ENCODE data around the gene ACER1. TPM values are rescaled to one million over a fixed set of nuclear protein-coding genes. Genes with fewer than 3 reads are reported as not detected.
"Not testable (repeated sequence)": the region's sequence is repeated elsewhere in the genome, so short reads cannot be mapped to it uniquely, and the experiment has no call there.

Gene ACER1
- total RNA-seq, 1 experiment from 2014 or later, result not detected

DNA sequence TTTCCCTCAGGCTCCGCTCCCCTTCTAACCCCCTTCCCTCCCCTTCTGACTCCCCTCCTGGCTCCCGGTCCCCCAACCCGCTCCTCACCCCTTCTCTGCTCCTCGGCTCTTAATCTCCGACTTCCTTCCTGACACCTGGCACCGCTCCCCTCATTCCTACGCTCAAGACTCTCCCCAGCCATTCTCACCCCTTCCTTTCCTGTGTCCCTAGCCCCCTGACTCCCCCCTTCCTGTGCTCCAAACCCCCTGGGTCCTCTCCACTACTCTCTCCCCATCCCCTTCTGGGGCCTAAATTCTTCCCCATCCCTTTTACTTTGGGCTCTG lies 28.6 kb upstream of the ACER1 start:
- Histone ChIP-seq H3K9me3 (no peaks in the 10 kb centered on the region), H3K4me3 (peak overlapping the region; percentile 80), H3K27me3 (no peaks in the 10 kb centered on the region), H3K36me3 (peaks cover 5% of the 10 kb centered on the region; the same call in 1 of the 2 replicates)
- DNase-seq, result peak; percentile 9

- not testable (repeated sequence) for DNase-seq, H3K9me3 ChIP-seq, H3K27me3 ChIP-seq, H3K36me3 ChIP-seq
- peak overlapping the region; percentile 80 for H3K4me3 ChIP-seq
These were observed 27.4 kb upstream of the ACER1 start for GRCh38 chr19:6360857-6361216.

DNA sequence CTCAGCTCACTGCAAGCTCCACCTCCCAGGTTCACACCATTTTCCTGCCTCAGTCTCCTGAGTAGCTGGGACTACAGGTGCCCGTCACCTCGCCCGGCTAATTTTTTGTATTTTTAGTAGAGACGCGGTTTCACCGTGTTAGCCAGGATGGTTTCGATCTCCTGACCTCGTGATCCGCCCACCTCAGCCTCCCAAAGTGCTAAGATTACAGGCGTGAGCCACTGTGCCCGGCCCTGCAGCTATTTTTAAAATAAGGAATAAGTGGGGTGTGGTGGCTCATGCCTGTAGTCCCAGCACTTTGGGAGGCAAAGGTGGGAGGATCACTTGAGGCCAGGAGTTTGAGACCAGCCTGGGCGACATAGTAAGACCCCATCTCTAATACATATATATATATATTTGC lies 27.0 kb upstream of the ACER1 start:
- not testable (repeated sequence) for H3K27me3 ChIP-seq, H3K9me3 ChIP-seq, H3K36me3 ChIP-seq, DNase-seq, H3K4me3 ChIP-seq

GRCh38 chr19:6359568-6360341 lies 26.3 kb upstream of the ACER1 start:
- no peak overlapping the region for H3K4me3 ChIP-seq
- H3K9me3 ChIP-seq, result no peaks in the 10 kb centered on the region
- DNase-seq, result no peak
- H3K27me3 ChIP-seq, result no peaks in the 10 kb centered on the region
- H3K36me3 ChIP-seq, result no peaks in the 10 kb centered on the region

GRCh38 chr19:6358003-6358402 lies 24.6 kb upstream of the ACER1 start:
- Histone ChIP-seq H3K9me3 (no peaks in the 10 kb centered on the region), H3K27me3 (no peaks in the 10 kb centered on the region), H3K4me3 (no peak overlapping the region), H3K36me3 (no peaks in the 10 kb centered on the region)
- peak; percentile 10 for DNase-seq

- DNase-seq, result no peak
- no peak overlapping the region for H3K4me3 ChIP-seq
- no peaks in the 10 kb centered on the region for H3K9me3 ChIP-seq
These were observed 23.8 kb upstream of the ACER1 start for GRCh38 chr19:6357174-6357573.

DNA sequence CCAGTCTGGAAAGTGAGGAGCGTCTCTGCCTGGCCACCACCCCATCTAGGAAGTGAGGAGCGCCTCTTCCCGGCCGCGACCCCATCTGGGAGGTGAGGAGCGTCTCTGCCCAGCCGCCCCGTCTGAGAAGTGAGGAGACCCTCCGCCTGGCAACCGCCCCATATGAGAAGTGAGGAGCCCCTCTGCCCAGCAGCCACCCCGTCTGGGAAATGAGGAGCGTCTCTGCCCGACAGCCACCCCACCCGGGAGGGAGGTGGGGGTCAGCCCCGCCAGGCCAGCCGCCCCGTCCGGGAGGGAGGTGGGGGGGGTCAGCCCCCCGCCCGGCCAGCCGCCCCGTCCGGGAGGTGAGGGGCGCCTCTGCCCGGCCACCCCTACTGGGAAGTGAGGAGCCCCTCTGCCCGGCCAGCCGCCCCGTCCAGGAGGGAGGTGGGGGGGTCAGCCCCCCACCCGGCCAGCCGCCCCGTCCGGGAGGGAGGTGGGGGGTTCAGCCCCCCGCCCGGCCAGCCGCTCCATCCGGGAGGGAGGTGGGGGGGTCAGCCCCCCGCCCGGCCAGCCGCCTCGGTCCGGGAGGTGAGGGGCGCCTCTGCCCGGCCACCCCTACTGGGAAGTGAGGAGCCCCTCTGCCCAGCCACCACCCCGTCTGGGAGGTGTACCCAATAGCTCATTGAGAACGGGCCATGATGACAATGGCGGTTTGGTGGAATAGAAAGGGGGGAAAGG lies 22.1 kb upstream of the ACER1 start:
- not testable (repeated sequence) for DNase-seq, H3K4me3 ChIP-seq, H3K27me3 ChIP-seq, H3K36me3 ChIP-seq, H3K9me3 ChIP-seq

More at GRCh38 chr19:6357174-6357573, 23.8 kb upstream of the ACER1 start:
- Histone ChIP-seq H3K36me3 (no peaks in the 10 kb centered on the region), H3K27me3 (no peaks in the 10 kb centered on the region)

- no peaks in the 10 kb centered on the region for H3K9me3 ChIP-seq
- no peak overlapping the region for H3K4me3 ChIP-seq
- DNase-seq, result no peak
- no peaks in the 10 kb centered on the region for H3K27me3 ChIP-seq
- no peaks in the 10 kb centered on the region for H3K36me3 ChIP-seq
These were observed 20.8 kb upstream of the ACER1 start for GRCh38 chr19:6354098-6354674.

GRCh38 chr19:6352381-6353165 lies 19.2 kb upstream of the ACER1 start:
- Histone ChIP-seq H3K9me3 (no peaks in the 10 kb centered on the region), H3K36me3 (no peaks in the 10 kb centered on the region), H3K27me3 (no peaks in the 10 kb centered on the region), H3K4me3 (no peak overlapping the region)
- no peak for DNase-seq

- Histone ChIP-seq H3K36me3 (no peaks in the 10 kb centered on the region), H3K9me3 (no peaks in the 10 kb centered on the region), H3K27me3 (no peaks in the 10 kb centered on the region), H3K4me3 (no peak overlapping the region)
- no peak for DNase-seq
These were observed 17.3 kb upstream of the ACER1 start for GRCh38 chr19:6350688-6351087.

GRCh38 chr19:6349271-6349670 lies 15.9 kb upstream of the ACER1 start:
- not testable (repeated sequence) for H3K9me3 ChIP-seq, H3K27me3 ChIP-seq, H3K36me3 ChIP-seq, DNase-seq, H3K4me3 ChIP-seq

DNA sequence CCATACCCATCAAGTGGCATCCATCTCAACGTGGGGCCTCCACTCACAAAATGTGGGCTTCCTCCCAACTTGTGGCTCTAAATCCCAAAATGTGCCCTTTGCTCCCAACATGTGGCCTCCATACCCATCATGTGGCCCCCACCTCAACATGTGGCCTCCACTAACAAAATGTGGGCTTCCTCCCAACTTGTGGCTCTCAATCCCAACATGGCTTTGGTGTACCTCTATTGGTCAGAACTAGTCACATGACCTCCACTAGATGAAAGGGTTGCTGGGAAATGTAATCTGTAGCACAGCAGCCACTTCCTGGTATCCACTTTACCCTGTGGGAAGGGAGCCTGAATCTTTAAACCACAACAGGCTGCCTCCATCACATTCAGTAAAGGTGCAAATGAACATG lies 10.1 kb upstream of the ACER1 start:
- H3K27me3 ChIP-seq, result no peaks in the 10 kb centered on the region
- no peaks in the 10 kb centered on the region for H3K9me3 ChIP-seq
- H3K4me3 ChIP-seq, result no peak overlapping the region
- no peaks in the 10 kb centered on the region for H3K36me3 ChIP-seq
- DNase-seq, result no peak

DNA sequence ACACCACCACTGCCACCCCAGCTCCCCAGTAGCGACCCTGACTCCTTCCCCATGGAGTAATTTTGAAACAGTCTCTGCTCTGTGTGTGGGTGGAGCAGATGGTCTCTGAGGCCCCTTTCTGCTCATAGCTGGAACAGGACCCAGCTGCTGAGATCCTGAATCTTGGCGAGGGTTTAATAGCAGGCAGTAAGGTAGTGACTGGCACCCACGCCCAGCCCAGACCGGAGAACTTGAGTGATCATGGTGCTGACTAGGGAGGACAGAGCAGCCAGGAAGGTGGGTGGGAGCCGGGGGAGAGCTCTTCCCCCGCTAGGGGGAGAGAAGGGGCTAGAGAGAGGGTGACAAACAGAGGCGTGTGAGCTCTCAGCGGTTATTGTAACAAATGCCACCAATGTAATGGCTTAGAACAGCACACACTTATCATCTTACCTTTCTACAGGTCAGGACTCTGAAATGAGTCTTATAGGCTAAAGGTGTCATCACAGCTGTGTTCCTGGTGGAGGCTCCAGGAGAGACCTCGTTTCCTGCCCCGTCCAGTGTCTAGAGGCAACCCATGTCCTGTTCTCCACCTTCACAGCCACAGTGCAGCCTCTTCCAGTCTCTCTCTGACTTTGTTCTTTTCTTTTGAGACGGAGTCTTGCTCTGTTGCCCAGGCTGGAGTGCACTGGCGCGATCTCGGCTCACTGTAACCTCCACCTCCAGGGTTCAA lies 7.2 kb upstream of the ACER1 start:
- no peaks in the 10 kb centered on the region for H3K36me3 ChIP-seq
- no peak for DNase-seq
- no peak overlapping the region for H3K4me3 ChIP-seq
- no peaks in the 10 kb centered on the region for H3K9me3 ChIP-seq
- no peaks in the 10 kb centered on the region for H3K27me3 ChIP-seq

- Histone ChIP-seq H3K9me3 (no peaks in the 10 kb centered on the region), H3K4me3 (no peak overlapping the region), H3K27me3 (no peaks in the 10 kb centered on the region), H3K36me3 (no peaks in the 10 kb centered on the region)
- no peak for DNase-seq
These were observed 1.3 kb upstream of the ACER1 start for GRCh38 chr19:6334490-6335285.

DNA sequence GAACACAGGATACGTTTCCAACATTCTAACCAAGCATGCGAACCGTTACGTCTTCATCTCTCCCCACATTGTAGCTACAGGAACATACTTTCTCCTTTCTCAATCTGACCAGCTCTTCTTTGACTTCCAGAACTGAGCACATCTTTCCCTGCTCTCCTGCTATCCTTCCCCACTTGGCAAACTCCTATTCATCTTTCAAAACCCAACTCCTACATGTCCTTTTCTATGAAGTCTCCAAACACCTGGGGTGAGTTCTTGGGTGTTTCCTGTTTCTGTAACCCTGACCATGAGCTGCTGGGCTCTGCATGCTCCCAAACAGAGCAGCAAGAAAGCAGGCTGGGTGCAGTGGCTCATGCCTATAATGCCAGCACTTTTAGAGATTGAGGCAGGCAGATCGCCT lies 6.6 kb downstream of the ACER1 start:
- no peak for DNase-seq
- no peaks in the 10 kb centered on the region for H3K36me3 ChIP-seq
- H3K9me3 ChIP-seq, result no peaks in the 10 kb centered on the region
- H3K27me3 ChIP-seq, result no peaks in the 10 kb centered on the region
- no peak overlapping the region for H3K4me3 ChIP-seq

GRCh38 chr19:6325614-6326013 lies 7.8 kb downstream of the ACER1 start:
- Histone ChIP-seq H3K27me3 (no peaks in the 10 kb centered on the region), H3K4me3 (no peak overlapping the region), H3K9me3 (no peaks in the 10 kb centered on the region), H3K36me3 (no peaks in the 10 kb centered on the region)
- no peak for DNase-seq
